ENCODE data around the gene SERPINA4. TPM values are rescaled to one million over a fixed set of nuclear protein-coding genes. Genes with fewer than 3 reads are reported as not detected.

SERPINA4 gene
- total RNA-seq, 1 donor = 0.10 TPM

- H3K4me3 ChIP-seq (ENCODE audit: low read length) = no peak overlapping the region
- no peaks in the 10 kb centered on the region for H3K4me1 ChIP-seq (ENCODE audit: insufficient read depth, low read length)
Measured at GRCh38 chr14:94548999-94549985, 11.9 kb upstream of the SERPINA4 start.

GRCh38 chr14:94550041-94550440 is 11.2 kb upstream of the SERPINA4 start:
- H3K4me3 ChIP-seq (ENCODE audit: low read length) = no peak overlapping the region
- no peaks in the 10 kb centered on the region for H3K4me1 ChIP-seq (ENCODE audit: insufficient read depth, low read length)
- H3K27me3 ChIP-seq (ENCODE audit: insufficient read depth, low read length) = no peaks in the 10 kb centered on the region
- no peaks in the 10 kb centered on the region for H3K9me3 ChIP-seq (ENCODE audit: low read depth, low read length)

More at GRCh38 chr14:94548999-94549985, 11.9 kb upstream of the SERPINA4 start:
- Histone ChIP-seq H3K9me3 (ENCODE audit: low read depth, low read length) (no peaks in the 10 kb centered on the region), H3K27me3 (ENCODE audit: insufficient read depth, low read length) (no peaks in the 10 kb centered on the region)

GRCh38 chr14:94555991-94556390 is 5.3 kb upstream of the SERPINA4 start:
- no peak overlapping the region for H3K4me3 ChIP-seq (ENCODE audit: low read length)
- no peaks in the 10 kb centered on the region for H3K9me3 ChIP-seq (ENCODE audit: low read depth, low read length)
- no peaks in the 10 kb centered on the region for H3K4me1 ChIP-seq (ENCODE audit: insufficient read depth, low read length)
- H3K27me3 ChIP-seq (ENCODE audit: insufficient read depth, low read length) = no peaks in the 10 kb centered on the region

- no peaks in the 10 kb centered on the region for H3K4me1 ChIP-seq (ENCODE audit: insufficient read depth, low read length)
- no peak overlapping the region for H3K4me3 ChIP-seq (ENCODE audit: low read length)
- H3K27me3 ChIP-seq (ENCODE audit: insufficient read depth, low read length) = no peaks in the 10 kb centered on the region
- no peaks in the 10 kb centered on the region for H3K9me3 ChIP-seq (ENCODE audit: low read depth, low read length)
Measured at GRCh38 chr14:94557327-94557726, 3.9 kb upstream of the SERPINA4 start.

GRCh38 chr14:94558842-94559241 is 2.4 kb upstream of the SERPINA4 start:
- no peaks in the 10 kb centered on the region for H3K9me3 ChIP-seq (ENCODE audit: low read depth, low read length)
- no peaks in the 10 kb centered on the region for H3K4me1 ChIP-seq (ENCODE audit: insufficient read depth, low read length)
- no peaks in the 10 kb centered on the region for H3K27me3 ChIP-seq (ENCODE audit: insufficient read depth, low read length)
- no peak overlapping the region for H3K4me3 ChIP-seq (ENCODE audit: low read length)

DNA sequence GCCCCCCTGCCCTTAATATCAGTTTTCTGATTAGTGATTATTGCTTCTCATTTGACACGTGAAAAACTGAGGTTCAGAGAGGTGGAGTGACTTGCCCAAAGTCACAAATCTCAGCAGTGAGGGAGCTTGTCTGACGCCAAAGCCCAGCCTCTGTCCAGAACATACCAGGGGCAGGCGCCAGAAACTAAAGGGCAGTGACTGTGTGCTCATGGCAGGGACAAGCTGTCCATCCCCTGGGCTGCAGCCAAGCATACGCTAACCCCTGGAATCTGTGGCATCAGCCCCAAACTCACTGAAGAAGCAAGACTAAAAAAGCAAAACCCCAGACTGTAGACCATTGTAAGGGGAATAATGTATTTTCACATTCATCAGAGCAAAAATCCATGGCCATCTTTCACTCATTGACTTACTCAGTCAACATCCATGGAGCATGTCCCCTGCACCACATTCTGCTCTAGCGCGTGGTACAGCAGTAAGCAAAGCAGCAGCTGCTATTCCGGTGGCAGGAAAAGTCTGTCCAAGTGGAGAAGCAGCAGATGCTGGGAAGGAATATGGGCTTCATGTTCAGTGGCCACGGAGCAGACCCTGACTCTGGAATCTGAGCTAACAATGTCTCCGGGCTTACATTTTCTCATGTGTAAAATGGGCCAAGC is 1.5 kb upstream of the SERPINA4 start:
- no peak overlapping the region for H3K4me3 ChIP-seq (ENCODE audit: low read length)
- no peaks in the 10 kb centered on the region for H3K4me1 ChIP-seq (ENCODE audit: insufficient read depth, low read length)
- H3K9me3 ChIP-seq (ENCODE audit: low read depth, low read length) = no peaks in the 10 kb centered on the region

DNA sequence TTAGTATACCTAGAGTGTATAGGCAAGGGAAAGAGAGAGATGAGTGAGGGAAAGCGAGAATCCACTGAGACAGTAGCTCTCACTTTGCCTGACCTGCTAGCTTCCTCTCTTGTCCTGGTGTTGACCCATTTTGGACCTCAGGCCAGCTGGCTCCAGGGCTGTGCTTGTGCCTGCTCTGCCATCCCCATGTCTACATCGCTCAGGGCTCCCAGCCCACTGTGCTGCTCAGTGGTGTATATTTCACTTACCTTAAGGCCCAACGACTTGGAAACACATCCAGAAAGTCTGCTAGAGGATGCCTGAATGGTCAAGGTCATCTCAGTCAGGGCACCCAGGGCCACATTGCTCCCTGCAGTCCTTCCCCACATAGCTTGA is 964 bp upstream of the SERPINA4 start:
- Histone ChIP-seq H3K4me1 (ENCODE audit: insufficient read depth, low read length) (no peaks in the 10 kb centered on the region), H3K27me3 (ENCODE audit: insufficient read depth, low read length) (no peaks in the 10 kb centered on the region), H3K4me3 (ENCODE audit: low read length) (no peak overlapping the region), H3K9me3 (ENCODE audit: low read depth, low read length) (no peaks in the 10 kb centered on the region)

More for the DNA sequence above, 1.5 kb upstream of the SERPINA4 start:
- H3K27me3 ChIP-seq (ENCODE audit: insufficient read depth, low read length) = no peaks in the 10 kb centered on the region

DNA sequence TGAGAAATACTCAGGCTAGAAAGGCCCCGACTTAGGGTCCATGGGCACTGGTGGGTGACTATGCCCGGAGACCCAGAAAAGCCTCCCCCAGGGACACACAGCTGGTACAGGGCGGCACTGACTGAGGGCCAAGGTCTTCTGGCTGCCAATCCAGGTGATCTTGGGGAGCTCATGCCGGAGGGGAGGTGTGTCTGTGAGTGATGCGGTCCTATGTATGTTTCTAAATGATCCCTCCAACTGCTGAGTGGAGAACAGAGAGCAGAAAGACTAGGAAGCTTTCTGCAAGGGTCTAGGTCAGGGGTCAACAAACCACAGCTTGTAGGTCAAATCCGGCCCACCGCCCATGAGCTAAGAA is 391 bp downstream of the SERPINA4 start:
- H3K4me3 ChIP-seq (ENCODE audit: low read length) = no peak overlapping the region
- H3K27me3 ChIP-seq (ENCODE audit: insufficient read depth, low read length) = no peaks in the 10 kb centered on the region
- no peaks in the 10 kb centered on the region for H3K9me3 ChIP-seq (ENCODE audit: low read depth, low read length)
- no peaks in the 10 kb centered on the region for H3K4me1 ChIP-seq (ENCODE audit: insufficient read depth, low read length)

- no peak overlapping the region for H3K4me3 ChIP-seq (ENCODE audit: low read length)
Measured at GRCh38 chr14:94562022-94562421, 780 bp downstream of the SERPINA4 start.

GRCh38 chr14:94562941-94563883 is 2.0 kb downstream of the SERPINA4 start:
- Histone ChIP-seq H3K4me1 (ENCODE audit: insufficient read depth, low read length) (no peaks in the 10 kb centered on the region), H3K4me3 (ENCODE audit: low read length) (no peak overlapping the region), H3K27me3 (ENCODE audit: insufficient read depth, low read length) (no peaks in the 10 kb centered on the region), H3K9me3 (ENCODE audit: low read depth, low read length) (no peaks in the 10 kb centered on the region)

More at GRCh38 chr14:94562022-94562421, 780 bp downstream of the SERPINA4 start:
- no peaks in the 10 kb centered on the region for H3K27me3 ChIP-seq (ENCODE audit: insufficient read depth, low read length)
- H3K9me3 ChIP-seq (ENCODE audit: low read depth, low read length) = no peaks in the 10 kb centered on the region
- H3K4me1 ChIP-seq (ENCODE audit: insufficient read depth, low read length) = no peaks in the 10 kb centered on the region

DNA sequence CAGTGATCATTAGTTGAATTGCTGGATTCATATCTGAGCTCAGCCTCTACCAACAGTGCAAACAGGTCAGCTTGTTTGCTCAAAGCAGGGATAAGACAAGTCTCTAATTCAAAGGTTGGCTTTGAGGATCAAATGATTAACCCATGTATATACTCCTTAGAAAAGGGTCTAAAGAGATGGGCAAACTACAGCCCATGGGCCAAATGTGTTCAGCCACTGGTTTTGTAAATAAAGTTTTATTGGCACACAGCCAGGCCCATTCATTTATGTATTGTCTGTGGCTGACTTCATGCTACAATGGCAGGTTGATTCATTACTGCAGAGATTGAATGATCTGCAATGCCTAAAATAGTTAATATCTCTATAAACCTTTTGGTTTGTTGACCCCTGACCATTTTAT is 3.1 kb downstream of the SERPINA4 start:
- H3K4me3 ChIP-seq (ENCODE audit: low read length) = no peak overlapping the region

DNA sequence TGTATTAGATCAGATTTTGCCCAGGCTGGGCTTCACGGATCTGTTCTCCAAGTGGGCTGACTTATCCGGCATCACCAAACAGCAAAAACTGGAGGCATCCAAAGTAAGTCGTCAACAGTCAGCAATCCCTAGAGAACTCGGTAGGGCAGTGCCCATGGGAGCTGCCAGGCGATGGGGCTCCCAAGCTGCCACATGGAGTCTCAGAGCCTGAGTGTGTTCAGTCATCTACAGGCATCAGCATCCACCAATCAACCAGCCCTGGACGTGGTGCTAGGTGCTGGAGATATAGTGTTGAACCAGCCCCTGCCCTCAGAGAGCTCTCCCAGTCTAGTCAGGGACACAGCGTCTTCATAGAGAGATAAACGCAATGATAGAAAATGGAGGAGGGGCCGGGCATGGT is 6.9 kb downstream of the SERPINA4 start:
- Histone ChIP-seq H3K4me3 (ENCODE audit: low read length) (no peak overlapping the region), H3K4me1 (ENCODE audit: insufficient read depth, low read length) (no peaks in the 10 kb centered on the region), H3K27me3 (ENCODE audit: insufficient read depth, low read length) (no peaks in the 10 kb centered on the region), H3K9me3 (ENCODE audit: low read depth, low read length) (no peaks in the 10 kb centered on the region)

More for the DNA sequence above, 3.1 kb downstream of the SERPINA4 start:
- Histone ChIP-seq H3K4me1 (ENCODE audit: insufficient read depth, low read length) (no peaks in the 10 kb centered on the region), H3K9me3 (ENCODE audit: low read depth, low read length) (no peaks in the 10 kb centered on the region), H3K27me3 (ENCODE audit: insufficient read depth, low read length) (no peaks in the 10 kb centered on the region)

- no peaks in the 10 kb centered on the region for H3K9me3 ChIP-seq (ENCODE audit: low read depth, low read length)
Measured at GRCh38 chr14:94569381-94570001, 8.2 kb downstream of the SERPINA4 start.

DNA sequence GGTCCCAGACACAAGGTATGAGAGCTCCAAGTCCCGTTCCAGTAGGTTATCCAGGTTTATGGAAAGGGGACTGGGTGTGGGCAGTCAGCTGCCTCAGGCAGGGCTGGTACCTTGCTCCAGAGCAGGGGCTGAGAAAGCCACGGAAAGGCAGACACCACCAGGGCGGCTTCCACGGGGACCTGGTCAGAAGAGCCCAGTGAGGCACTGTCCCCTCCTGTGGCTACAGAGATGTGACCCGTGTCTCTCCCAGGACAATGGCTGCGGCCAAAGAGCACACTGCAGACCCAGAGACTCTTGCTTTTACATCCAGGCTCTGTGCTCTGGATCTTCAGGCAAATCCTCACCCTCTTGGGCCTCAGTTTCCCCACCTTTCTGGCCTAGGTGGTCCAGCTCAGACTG is 8.8 kb downstream of the SERPINA4 start:
- Histone ChIP-seq H3K4me1 (ENCODE audit: insufficient read depth, low read length) (no peaks in the 10 kb centered on the region), H3K27me3 (ENCODE audit: insufficient read depth, low read length) (no peaks in the 10 kb centered on the region), H3K9me3 (ENCODE audit: low read depth, low read length) (no peaks in the 10 kb centered on the region), H3K4me3 (ENCODE audit: low read length) (no peak overlapping the region)

More at GRCh38 chr14:94569381-94570001, 8.2 kb downstream of the SERPINA4 start:
- Histone ChIP-seq H3K4me3 (ENCODE audit: low read length) (no peak overlapping the region), H3K4me1 (ENCODE audit: insufficient read depth, low read length) (no peaks in the 10 kb centered on the region), H3K27me3 (ENCODE audit: insufficient read depth, low read length) (no peaks in the 10 kb centered on the region)

All from mononuclear cell (primary cell).